HG03039 (cell line): ENCODE measurements around the gene AIF1L.
"Not testable (repeated sequence)": the region's sequence is repeated elsewhere in the genome, so short reads cannot be mapped to it uniquely, and the experiment has no call there.

Experiments
- ATAC-seq: cut with Tn5 transposase; IDR thresholded peaks from one replicate; pipeline ENCODE4 v1.9.1; 2021; ENCODE audit warnings: mild to moderate bottlenecking, moderate library complexity; ENCODE audit not compliant: unreplicated experiment

AIF1L gene

GRCh38 chr9:131097948-131098278 is 1.6 kb downstream of the AIF1L start:
- ATAC-seq = no peak

- no peak for ATAC-seq
These were observed 2.2 kb downstream of the AIF1L start for GRCh38 chr9:131098391-131099101.

DNA sequence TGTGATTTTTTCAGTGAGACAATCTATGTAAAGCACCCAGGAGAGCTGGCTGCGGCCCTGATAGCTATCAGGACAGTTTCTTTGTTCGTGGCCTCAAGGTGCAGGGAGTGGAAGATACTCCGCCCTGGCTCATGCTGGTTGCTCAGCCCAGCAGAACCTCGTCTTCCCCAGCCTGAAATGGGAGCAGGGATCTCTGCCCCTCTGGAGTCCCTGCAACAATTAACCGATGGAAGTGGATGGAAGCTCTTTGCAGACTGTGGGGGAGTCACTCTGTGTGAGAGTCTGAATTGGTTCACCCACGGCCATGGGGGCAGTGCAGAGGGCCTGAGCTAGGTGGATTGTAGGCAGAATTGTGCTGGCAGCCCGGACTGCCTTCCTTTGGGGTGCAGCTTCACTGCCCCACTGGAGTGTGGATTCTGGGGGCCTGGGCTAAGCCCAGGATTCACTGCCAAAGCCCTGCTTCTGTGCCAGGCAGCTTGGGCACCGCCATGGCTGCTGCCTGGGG is 2.8 kb downstream of the AIF1L start:
- no peak for ATAC-seq

DNA sequence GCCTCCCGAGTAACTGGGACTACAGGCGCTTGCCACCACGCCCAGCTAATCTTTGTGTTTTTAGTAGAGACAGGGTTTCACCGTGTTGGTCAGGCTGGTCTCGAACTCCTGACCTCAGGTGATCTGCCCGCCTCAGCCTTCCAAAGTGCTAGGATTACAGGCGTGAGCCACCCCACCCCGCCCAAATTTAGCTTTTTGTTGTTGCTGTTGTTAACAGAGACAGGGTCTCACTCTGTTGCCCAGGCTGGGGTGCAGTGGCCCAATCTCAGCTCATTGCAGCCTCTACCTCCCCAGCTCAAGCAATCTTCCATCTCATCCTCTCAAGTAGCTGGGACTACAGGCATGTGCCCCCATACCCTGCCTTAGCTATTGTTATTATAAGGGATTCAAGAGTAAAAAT is 3.5 kb downstream of the AIF1L start:
- ATAC-seq = not testable (repeated sequence)

DNA sequence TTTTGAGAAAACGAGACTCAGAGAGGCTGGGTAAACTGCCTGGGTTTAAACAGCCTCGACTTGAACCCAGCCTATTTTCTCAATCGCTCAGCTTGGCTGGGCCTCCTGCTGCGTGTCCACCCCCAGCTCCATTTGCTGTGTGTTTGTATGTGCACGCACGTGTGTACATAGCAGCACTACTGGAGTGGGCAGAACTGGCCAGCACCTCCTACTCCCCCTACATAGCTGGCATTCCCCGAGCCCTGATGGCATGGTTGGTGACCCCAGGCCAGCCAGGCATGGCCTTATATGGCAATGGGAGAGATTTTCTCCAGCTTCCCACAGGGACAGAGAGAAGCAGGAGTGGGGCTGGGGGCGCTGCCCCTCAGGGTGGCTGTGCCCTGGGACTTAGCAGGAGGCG is 4.1 kb downstream of the AIF1L start:
- ATAC-seq = no peak

DNA sequence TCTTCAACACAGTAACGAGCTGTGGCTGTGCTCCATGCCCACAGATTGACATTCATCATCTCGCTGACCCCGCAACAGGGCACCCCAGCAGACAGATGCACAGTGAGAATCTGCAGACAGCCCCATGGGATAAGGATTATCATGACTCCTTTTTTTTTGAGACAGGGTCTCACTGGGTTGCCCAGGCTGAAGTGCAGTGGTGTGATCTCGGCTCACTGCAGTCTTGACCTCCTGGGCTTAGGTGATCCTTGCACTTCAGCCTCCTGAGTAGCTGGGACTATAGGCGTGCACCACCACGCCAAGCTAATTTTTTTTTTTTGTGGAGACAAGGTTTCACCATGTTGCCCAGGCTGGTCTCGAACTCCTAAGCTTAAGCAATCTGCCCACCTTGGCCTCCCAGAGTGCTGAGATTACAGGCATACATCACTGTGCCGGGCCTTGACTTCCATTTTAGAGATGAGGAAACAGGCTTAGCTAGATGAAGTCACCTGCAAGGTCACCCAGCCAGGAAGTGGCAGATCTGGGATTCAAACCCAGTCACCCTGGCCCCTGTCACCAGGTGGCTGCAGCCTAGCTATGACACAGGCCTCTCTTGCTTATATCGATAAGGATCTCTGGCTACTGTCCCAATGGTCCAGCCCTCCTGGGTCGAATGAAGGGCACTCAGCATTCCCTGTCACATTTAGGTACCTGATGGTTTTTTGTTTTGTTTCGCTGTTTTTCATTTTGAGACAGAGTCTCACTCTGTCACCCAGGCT is 5.1 kb downstream of the AIF1L start:
- ATAC-seq = no peak

DNA sequence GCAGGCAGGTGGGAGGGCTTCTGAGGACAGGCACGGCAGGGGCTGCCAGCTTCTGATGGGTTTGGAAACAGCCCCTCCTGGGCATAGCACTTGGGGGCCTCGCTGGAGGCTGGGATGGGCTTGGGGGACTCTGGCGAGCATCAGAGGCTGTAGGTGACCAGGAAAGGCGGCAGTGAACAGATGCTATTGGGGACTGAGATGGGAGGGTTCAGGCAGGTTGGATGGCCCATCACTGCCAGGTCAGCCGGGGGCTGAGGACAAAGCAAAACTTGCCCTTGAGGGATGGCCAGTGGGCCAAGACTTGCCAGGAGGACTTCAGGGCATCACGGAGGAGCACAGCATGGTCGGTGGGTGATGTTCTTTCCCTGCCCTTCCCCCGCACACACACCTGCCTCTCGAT is 6.7 kb downstream of the AIF1L start:
- ATAC-seq = no peak

DNA sequence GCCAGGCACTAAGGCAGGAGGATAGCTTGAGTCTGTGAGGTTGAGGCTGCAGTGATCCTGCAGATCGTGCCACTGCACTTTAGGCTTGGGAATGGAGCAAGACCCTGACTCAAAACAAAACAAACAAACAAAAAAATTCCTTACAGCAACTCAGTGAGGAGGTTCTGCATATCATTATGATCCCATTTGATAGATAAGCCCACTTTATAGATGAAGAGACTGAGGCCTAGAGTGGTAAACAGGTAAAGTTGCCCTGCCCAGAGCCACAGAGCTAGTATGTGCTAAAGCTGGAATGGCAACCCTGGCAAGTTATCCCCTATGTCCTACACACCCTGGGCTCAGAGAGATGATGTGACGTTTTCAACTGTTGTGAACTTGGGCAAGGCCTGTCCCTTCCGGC is 7.2 kb downstream of the AIF1L start:
- no peak for ATAC-seq

GRCh38 chr9:131104016-131104740 is 7.8 kb downstream of the AIF1L start:
- no peak for ATAC-seq

DNA sequence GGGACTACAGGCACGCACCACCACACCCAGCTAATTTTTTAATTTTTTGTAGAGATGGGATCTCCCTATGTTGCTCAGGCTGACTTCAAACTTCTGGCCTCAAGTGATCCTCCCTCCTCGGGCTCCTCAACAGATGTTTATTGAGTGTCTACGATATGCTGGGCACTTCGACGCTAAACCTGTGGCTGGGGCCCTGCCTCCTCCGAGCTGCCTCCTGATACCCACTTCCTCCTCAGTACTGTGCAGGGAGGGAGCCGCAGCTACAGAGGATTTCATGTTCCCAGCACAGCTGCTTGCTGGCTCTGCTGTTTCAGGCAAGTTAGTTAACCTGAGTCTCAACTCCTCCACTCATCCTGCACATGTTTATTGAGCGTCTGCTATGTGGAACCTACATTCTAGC is 9.6 kb downstream of the AIF1L start:
- no peak for ATAC-seq

GRCh38 chr9:131107760-131108159 is 11.4 kb downstream of the AIF1L start:
- ATAC-seq = no peak

DNA sequence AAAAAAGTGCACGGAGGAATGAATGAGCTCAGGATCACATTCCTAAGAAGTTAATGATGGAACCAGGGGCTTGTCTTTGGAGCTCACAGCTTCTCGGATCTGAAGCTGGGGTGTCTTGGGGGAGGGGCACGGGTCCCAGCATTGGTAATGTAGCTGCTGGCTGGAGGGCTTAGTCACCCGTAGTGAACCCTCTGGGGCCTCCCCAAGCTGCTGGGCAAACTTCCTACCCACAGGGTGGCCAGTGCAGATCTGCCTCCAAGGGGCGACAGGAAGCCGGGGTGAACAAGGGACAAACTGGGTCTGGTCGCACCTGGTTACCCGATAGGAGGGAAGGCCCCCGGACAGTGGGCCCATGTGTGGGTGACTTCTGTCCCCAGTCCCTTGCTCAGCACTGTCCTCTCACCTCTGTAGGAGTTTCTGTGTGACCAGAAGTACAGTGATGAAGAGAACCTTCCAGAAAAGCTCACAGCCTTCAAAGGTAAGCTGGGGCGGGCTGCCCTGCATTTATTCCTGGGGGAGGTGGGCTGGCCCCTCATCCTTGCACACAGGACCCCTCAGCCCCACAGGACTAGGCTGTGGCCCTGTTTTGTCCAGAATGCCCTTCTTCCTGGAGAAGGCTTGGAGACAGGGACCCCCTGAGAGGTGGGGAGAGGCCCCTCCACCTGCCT is 15.0 kb downstream of the AIF1L start:
- no peak for ATAC-seq

DNA sequence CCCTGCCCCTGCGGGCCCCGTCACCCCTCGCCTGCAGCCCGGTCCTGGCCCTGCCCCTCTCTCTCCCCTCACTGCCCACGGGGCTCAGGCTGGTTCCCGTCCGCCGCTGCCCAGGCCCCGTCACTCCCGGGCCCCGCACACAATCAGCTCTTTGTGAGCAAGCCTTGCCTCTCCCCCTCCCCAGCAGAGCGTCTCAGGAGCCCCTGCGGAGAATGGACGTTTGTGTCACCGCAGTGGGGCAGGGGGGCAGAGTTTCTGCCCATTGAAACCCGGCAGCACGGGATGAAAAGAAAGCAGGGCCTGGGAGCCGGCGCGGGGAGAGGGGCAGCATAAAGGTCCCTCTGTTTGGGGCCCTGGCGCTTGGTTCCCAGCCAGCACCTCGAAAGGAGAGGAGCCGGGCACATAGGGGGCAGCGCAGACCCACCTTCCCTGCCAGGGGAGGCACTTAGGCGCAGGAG is 15.6 kb downstream of the AIF1L start:
- ATAC-seq = no peak

DNA sequence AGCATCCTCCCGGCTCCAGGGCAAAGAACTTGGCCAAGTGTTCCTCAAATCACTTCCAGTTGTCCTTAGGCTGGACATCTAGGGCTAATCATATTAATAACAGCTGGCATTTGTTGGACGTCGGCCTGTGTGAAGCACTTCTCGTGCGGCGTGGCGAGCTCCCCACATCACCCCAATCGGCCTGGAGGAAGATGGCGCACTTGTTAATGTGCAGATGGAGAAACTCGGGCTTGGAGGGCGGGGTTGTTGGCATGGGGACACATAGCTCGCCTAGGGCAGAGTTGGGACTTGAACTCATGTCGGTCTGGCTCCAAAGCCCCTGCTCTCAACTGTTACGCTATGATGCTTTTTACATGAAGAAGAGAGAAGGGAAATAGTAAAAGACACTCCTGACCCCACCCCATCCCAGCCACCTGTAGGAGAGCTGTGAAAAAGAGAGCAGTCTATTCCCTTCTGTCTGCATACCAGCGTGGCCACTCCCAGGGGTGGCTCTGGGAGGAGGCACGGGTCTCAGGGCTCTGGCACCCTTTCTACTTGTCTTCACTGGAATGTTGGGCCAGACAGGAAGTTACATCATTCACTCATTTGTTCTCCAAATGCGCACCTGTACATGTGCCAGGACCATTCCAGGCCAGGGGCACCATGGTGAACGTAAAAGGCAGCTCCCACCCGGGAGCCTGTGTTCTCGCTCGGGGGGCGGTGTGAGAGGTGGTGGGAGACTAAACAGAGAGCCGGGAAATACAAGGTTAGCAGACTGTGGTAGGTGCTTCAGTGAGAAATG is 16.2 kb downstream of the AIF1L start:
- no peak for ATAC-seq

GRCh38 chr9:131113655-131114054 is 17.3 kb downstream of the AIF1L start:
- no peak for ATAC-seq

- ATAC-seq = no peak
These were observed 17.8 kb downstream of the AIF1L start for GRCh38 chr9:131114084-131114535.

- ATAC-seq = not testable (repeated sequence)
These were observed 19.0 kb downstream of the AIF1L start for GRCh38 chr9:131115360-131115742.

- ATAC-seq = no peak
These were observed 20.2 kb downstream of the AIF1L start for GRCh38 chr9:131116281-131117120.

GRCh38 chr9:131117121-131117761 is 20.9 kb downstream of the AIF1L start:
- ATAC-seq = no peak
